PC-3 (cell line): ENCODE measurements around the gene PXMP4.

ENCODE experiments used
- CTCF ChIP-seq: fragments of 300-600 bp; sonication (generic); conservative IDR thresholded peaks from 2 replicates; pipeline ENCODE4 v1.5.1; 2017; ENCODE audit warnings: antibody characterized with exemption, low read depth, mild to moderate bottlenecking, low read length
- EZH2phosphoT487 ChIP-seq: fragments of 300-600 bp; sonication (generic); IDR thresholded peaks from 2 replicates; pipeline ENCODE4 v1.6.1; 2018; ENCODE audit warnings: mild to moderate bottlenecking, antibody characterized with exemption, low read length, borderline replicate concordance

- TF ChIP-seq CTCF (no peak), EZH2phosphoT487 (no peak)
These were observed 46.6 kb upstream of the PXMP4 start for GRCh38 chr20:33766686-33767085.
